Fibroblast of lung (primary cell): ENCODE measurements around the gene UBR3. TPM values are rescaled to one million over a fixed set of nuclear protein-coding genes. Genes with fewer than 3 reads are reported as not detected.

Experiments
- DNase-seq, 2 donors: peaks; one replicate each; pipeline versions ENCODE4 v3.0.0 to v3.0.0-alpha.2; 2010; ENCODE audit warnings: low read depth in 2 of 2
- H2AFZ ChIP-seq: 2 replicates; pipeline ENCODE4 v1.5.1; 2012; ENCODE audit warnings: low read length, control low read depth, inconsistent platforms
- H3K27ac ChIP-seq: 2 replicates; pipeline ENCODE4 v1.5.1; 2011; ENCODE audit warnings: low read length, control low read depth; ENCODE audit not compliant: insufficient read depth
- H3K27me3 ChIP-seq: 2 replicates; pipeline ENCODE4 v1.5.1; 2011; ENCODE audit warnings: mild to moderate bottlenecking, low read length; ENCODE audit not compliant: control insufficient read depth, insufficient read depth
- H3K36me3 ChIP-seq: 2 replicates; pipeline ENCODE4 v1.5.1; 2011; ENCODE audit warnings: low read length; ENCODE audit not compliant: control insufficient read depth, insufficient read depth
- H3K4me1 ChIP-seq: 2 replicates; pipeline ENCODE4 v1.5.1; 2011; ENCODE audit warnings: low read length; ENCODE audit not compliant: control insufficient read depth, insufficient read depth; ENCODE audit errors: extremely low read depth
- H3K4me2 ChIP-seq: 2 replicates; pipeline ENCODE4 v1.5.1; 2011; ENCODE audit warnings: low read length, control low read depth; ENCODE audit not compliant: insufficient read depth; ENCODE audit errors: extremely low read depth
- H3K4me3 ChIP-seq, 4 experiments: fragments of 200-600 bp in 1 of 4; sonication (generic) in 1 of 4; replicated peaks in 1 of 4; 2 replicates each; pipeline ENCODE4 v1.5.1; 2011 to 2016; ENCODE audit warnings: low read length in 4 of 4, low read depth in 3 of 4, mild to moderate bottlenecking in 3 of 4, control low read depth in 2 of 4, inconsistent platforms in 1 of 4, mixed read lengths in 1 of 4; ENCODE audit not compliant: insufficient read depth in 1 of 4; ENCODE audit errors: control extremely low read depth in 1 of 4
- H3K79me2 ChIP-seq: 2 replicates; pipeline ENCODE4 v1.5.1; 2012; ENCODE audit warnings: mild to moderate bottlenecking, low read length, inconsistent platforms; ENCODE audit not compliant: control insufficient read depth, insufficient read depth
- H3K9ac ChIP-seq: 2 replicates; pipeline ENCODE4 v1.5.1; 2011; ENCODE audit warnings: mild to moderate bottlenecking, low read length, control low read depth; ENCODE audit not compliant: insufficient read depth
- H3K9me3 ChIP-seq: 2 replicates; pipeline ENCODE4 v1.5.1; 2012; ENCODE audit warnings: low read depth, low read length; ENCODE audit not compliant: control insufficient read depth, insufficient read depth
- H4K20me1 ChIP-seq: 2 replicates; pipeline ENCODE4 v1.5.1; 2011; ENCODE audit warnings: low read length; ENCODE audit not compliant: control insufficient read depth, insufficient read depth; ENCODE audit errors: extremely low read depth
- EZH2 ChIP-seq: IDR thresholded peaks from 2 replicates; pipeline ENCODE4 v1.5.1; 2012; ENCODE audit warnings: low read length, control low read depth, mild to moderate bottlenecking; ENCODE audit errors: missing control alignments
- polyA plus RNA-seq, 2 donors: library from polyadenylated mRNA; depleted of rRNA in 1 of 2; stranded (reverse) in 1 of 2; unstranded in 1 of 2; fragments of >200 nt; gene quantifications; 2 replicates each; pipeline ENCODE4 v1.2.1, GENCODE V29; 2011 to 2012; ENCODE audit warnings: missing spikeins in 1 of 2
- total RNA-seq: library from RNA; depleted of rRNA; stranded (reverse); fragments of >200 nt; gene quantifications from 2 replicates; pipeline ENCODE4 v1.2.1, GENCODE V29; 2014
- TF ChIP-seq, protein P1 (sequence below), 2 donors: IDR thresholded peaks in 1 of 2; conservative IDR thresholded peaks in 1 of 2; 1 replicate in 1 of 2; 2 replicates in 1 of 2; pipeline ENCODE4 v1.5.1; 2011 to 2012; ENCODE audit warnings: low read length in 2 of 2, control low read depth in 1 of 2, inconsistent platforms in 1 of 2, low read depth in 1 of 2, mild to moderate bottlenecking in 1 of 2

Gene UBR3
- total and polyA plus RNA-seq, 2 donors (not counting 1 experiment from before 2014, with no cell fraction given): 21.7 to 39.5 TPM

DNA sequence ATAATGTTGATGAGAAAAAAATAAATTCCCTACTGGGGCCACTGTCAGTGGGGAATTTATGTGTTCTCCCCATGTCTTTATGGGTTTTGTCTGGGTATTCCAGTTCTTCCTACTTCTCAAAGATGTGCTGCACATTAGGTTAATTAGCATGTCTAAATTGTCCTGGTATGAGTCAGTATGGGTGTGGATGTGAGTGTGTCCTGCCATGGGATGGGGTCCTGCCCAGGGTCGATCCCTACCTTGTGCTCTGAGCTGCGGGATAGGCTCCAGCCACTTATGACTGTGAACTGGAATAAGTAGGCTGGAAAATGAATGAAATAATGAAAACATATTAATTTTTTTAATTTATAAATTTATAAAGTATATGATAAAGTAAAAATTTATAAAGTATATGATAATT, 167.5 kb downstream of the UBR3 start:
- Histone ChIP-seq H3K4me1 (no peaks in the 10 kb centered on the region), H3K4me2 (no peak overlapping the region), H3K27ac (no peak overlapping the region), H2AFZ (no peak overlapping the region), H3K9me3 (no peaks in the 10 kb centered on the region), H3K79me2 (no peaks in the 10 kb centered on the region), H4K20me1 (no peaks in the 10 kb centered on the region), H3K27me3 (no peaks in the 10 kb centered on the region), H3K9ac (no peak overlapping the region), H3K36me3 (no peaks in the 10 kb centered on the region), H3K4me3 (no peak overlapping the region)
- TF ChIP-seq, protein P1, sequence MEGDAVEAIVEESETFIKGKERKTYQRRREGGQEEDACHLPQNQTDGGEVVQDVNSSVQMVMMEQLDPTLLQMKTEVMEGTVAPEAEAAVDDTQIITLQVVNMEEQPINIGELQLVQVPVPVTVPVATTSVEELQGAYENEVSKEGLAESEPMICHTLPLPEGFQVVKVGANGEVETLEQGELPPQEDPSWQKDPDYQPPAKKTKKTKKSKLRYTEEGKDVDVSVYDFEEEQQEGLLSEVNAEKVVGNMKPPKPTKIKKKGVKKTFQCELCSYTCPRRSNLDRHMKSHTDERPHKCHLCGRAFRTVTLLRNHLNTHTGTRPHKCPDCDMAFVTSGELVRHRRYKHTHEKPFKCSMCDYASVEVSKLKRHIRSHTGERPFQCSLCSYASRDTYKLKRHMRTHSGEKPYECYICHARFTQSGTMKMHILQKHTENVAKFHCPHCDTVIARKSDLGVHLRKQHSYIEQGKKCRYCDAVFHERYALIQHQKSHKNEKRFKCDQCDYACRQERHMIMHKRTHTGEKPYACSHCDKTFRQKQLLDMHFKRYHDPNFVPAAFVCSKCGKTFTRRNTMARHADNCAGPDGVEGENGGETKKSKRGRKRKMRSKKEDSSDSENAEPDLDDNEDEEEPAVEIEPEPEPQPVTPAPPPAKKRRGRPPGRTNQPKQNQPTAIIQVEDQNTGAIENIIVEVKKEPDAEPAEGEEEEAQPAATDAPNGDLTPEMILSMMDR (conservative IDR thresholded peaks at IDR 0.05 in 1 of 2, IDR thresholded peaks at IDR 0.05 in 1 of 2; ENCODE audit: low read depth in 1 of 2, low read length in 2 of 2): no peak
- no peak for TF ChIP-seq EZH2
- no peak for DNase-seq

DNA sequence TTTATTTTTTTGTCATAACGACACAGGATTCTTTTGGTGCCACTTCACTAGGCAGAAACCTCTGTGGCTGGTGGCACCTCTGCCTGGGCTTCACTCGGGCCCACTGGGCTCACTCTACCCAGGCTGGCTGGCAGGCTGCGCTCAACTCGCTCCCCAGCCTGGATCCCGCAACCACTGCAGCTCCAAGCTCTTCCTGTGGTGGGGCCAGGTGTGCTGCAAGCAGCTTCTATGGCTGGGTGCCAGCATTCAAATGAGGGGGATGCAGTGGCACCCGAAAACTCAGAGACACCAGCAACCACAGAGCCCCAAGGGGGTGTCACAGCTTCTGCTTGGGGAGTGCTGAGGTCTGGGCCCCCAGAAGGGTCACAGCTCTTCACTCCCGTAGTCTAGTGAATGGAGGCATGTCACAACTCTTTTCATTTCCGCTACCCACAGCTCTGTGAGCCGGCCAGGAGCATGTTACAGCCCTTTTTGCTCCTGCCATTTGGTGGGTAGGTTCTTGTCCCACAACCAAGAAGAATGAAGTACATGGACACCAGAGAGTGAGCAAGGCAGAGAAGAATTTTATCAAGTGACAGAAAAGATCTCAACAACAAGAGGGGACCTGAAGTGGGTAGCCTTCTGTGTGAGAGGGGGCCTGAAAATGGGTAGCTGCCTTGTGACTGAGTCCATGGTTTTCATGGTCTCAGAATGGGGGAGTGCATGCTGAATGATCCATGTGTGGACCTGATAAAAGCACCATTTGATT, 170.1 kb downstream of the UBR3 start:
- no peak overlapping the region for H2AFZ ChIP-seq
- H3K79me2 ChIP-seq: no peaks in the 10 kb centered on the region
- DNase-seq: no peak
- no peaks in the 10 kb centered on the region for H3K36me3 ChIP-seq
- H3K9me3 ChIP-seq: no peaks in the 10 kb centered on the region
- H3K4me2 ChIP-seq: no peak overlapping the region
- H3K4me3 ChIP-seq: no peak overlapping the region
- no peaks in the 10 kb centered on the region for H4K20me1 ChIP-seq
- TF ChIP-seq, protein P1 (conservative IDR thresholded peaks at IDR 0.05 in 1 of 2, IDR thresholded peaks at IDR 0.05 in 1 of 2; ENCODE audit: low read depth in 1 of 2, low read length in 2 of 2): no peak
- no peak for TF ChIP-seq EZH2
- H3K9ac ChIP-seq: no peak overlapping the region
- no peak overlapping the region for H3K27ac ChIP-seq
- no peaks in the 10 kb centered on the region for H3K27me3 ChIP-seq
- no peaks in the 10 kb centered on the region for H3K4me1 ChIP-seq

DNA sequence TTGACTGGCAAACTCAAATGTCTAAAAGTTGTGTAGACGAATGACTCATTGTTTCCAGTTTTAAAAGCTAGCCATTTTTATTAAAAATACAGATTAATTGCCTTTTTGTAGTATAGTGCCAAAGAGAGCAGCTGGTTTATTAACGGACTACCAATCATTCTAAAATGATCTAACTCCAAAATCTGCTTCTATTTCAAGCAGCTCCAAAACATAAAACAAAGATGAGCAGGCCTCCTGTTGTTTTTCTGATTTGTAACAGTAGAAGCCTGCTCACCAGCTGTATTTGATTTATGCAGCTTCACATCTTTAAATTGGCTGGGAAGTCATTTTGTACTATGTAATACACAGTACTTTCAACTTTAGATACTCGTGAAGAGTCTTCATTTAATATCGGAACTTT, 171.8 kb downstream of the UBR3 start:
- no peak overlapping the region for H3K4me2 ChIP-seq
- no peaks in the 10 kb centered on the region for H3K4me1 ChIP-seq
- H3K9ac ChIP-seq: no peak overlapping the region
- no peak for DNase-seq
- H2AFZ ChIP-seq: no peak overlapping the region
- no peak overlapping the region for H3K4me3 ChIP-seq
- TF ChIP-seq, protein P1 (conservative IDR thresholded peaks at IDR 0.05 in 1 of 2, IDR thresholded peaks at IDR 0.05 in 1 of 2; ENCODE audit: low read depth in 1 of 2, low read length in 2 of 2): no peak
- H3K79me2 ChIP-seq: no peaks in the 10 kb centered on the region
- H3K9me3 ChIP-seq: no peaks in the 10 kb centered on the region
- H4K20me1 ChIP-seq: no peaks in the 10 kb centered on the region
- H3K36me3 ChIP-seq: no peaks in the 10 kb centered on the region
- H3K27ac ChIP-seq: no peak overlapping the region
- H3K27me3 ChIP-seq: no peaks in the 10 kb centered on the region
